GM10847 (cell line): ENCODE results near the gene ZNF2.

Experiments used
- POLR2A ChIP-seq: IDR thresholded peaks from 2 replicates; pipeline ENCODE4 v1.6.1; 2011; ENCODE audit not compliant: insufficient read length; ENCODE audit errors: extremely low read depth

Gene ZNF2

GRCh38 chr2:95179451-95179850 lies 13.8 kb downstream of the ZNF2 start:
- no peak for TF ChIP-seq POLR2A

DNA sequence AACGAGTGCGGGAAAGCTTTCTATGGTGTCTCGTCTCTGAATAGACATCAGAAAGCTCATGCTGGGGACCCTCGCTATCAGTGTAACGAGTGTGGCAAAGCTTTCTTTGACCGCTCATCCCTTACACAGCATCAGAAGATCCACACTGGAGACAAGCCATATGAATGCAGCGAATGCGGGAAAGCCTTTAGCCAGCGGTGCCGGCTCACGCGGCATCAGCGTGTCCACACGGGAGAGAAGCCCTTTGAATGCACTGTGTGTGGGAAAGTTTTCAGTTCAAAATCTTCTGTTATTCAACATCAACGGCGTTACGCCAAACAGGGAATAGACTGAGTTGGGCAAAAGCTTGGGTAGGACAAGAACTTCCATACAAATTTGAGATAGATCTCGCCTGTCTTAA lies 16.2 kb downstream of the ZNF2 start:
- no peak for TF ChIP-seq POLR2A

GRCh38 chr2:95185197-95185596 lies 19.6 kb downstream of the ZNF2 start:
- TF ChIP-seq POLR2A = no peak

GRCh38 chr2:95185973-95186372 lies 20.4 kb downstream of the ZNF2 start:
- TF ChIP-seq POLR2A = no peak

DNA sequence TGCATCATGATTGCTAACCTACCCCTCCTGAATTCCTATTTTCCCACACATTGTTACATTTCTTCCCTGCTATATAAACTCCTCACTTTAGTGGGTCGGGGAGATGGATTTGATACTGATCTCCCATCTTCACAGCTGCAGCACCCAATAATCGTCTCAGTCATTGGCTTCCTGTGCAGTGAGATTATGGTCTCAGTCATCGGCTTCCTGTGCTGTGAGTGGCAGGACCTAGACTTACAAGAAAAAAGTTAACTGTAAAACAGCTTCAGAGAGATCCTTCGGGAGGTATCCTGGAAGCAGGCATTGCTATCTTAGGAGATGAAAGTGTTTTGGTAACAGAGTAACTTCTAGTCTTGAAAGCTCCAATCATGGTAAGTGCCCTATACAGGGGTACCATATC lies 38.3 kb downstream of the ZNF2 start:
- no peak for TF ChIP-seq POLR2A

DNA sequence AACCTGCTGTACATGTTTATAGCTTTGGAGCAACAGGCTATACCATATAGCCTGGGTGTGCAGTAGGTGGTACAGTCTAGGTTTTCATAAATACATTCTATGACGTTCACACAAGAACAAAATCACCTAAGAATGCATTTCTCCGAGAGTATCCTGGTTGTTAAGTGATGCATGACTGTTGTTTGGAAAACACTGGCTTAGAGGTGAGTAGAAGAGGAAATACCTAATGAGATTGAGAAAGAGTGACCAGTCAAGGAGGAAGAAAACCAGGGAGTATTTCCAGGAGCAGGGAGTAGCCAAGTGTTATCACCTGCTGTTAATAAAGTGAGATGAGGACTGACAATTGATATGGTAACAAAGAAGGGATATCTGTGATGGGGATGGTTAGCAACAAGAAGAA lies 38.8 kb downstream of the ZNF2 start:
- TF ChIP-seq POLR2A = no peak

GRCh38 chr2:95206096-95206495 lies 40.5 kb downstream of the ZNF2 start:
- TF ChIP-seq POLR2A = no peak

- peak; percentile 42 for TF ChIP-seq POLR2A
Measured at GRCh38 chr2:95207111-95207961, 41.7 kb downstream of the ZNF2 start, which contains the start of gene ZNF892. ZNF892 (plus strand) TSS chr2:95207521; CDS start chr2:95207816, 295 bp downstream.

GRCh38 chr2:95208106-95208505 lies 42.5 kb downstream of the ZNF2 start:
- no peak for TF ChIP-seq POLR2A

- no peak for TF ChIP-seq POLR2A
Measured at GRCh38 chr2:95215018-95215612, 49.5 kb downstream of the ZNF2 start.

GRCh38 chr2:95220449-95220848 lies 54.8 kb downstream of the ZNF2 start:
- TF ChIP-seq POLR2A = no peak

GRCh38 chr2:95225658-95226057 lies 60.0 kb downstream of the ZNF2 start:
- TF ChIP-seq POLR2A = no peak

- no peak for TF ChIP-seq POLR2A
Measured at GRCh38 chr2:95231723-95232122, 66.1 kb downstream of the ZNF2 start.

DNA sequence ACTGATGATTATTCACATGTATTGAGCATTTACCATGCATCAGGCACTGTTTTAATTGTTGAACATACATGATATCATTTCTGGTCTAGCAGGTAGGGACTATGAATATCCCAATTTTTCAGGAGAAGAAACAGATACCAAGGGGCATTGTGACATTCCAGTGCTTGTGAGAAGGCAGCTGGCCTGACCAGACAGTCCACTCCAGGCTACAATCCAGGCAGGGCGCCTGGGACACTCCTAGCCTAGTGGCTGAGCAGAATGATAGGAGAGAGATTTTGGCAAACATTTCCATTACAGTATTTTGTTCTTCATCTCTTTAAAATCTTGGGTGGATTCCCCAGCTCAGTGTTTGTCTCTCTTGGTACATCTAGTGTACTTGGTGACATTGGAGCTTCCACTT lies 66.6 kb downstream of the ZNF2 start:
- TF ChIP-seq POLR2A = no peak
